Choroid plexus epithelial cell (primary cell): ENCODE measurements around the gene APC2.

Source experiments
- DNase-seq: peaks from one replicate; pipeline ENCODE4 v3.0.0-alpha.2; 2010; ENCODE audit warnings: low read depth
- H3K4me3 ChIP-seq: 2 replicates; pipeline ENCODE4 v1.5.1; 2011; ENCODE audit warnings: low read depth, mild to moderate bottlenecking, control low read depth, low read length, moderate library complexity
- CTCF ChIP-seq: conservative IDR thresholded peaks from 2 replicates; pipeline ENCODE4 v1.5.1; 2011; ENCODE audit warnings: low read depth, mild to moderate bottlenecking, control low read depth, inconsistent platforms, low read length, moderate library complexity

The APC2 gene

GRCh38 chr19:1410789-1411188 lies 39.1 kb upstream of the APC2 start:
- no peak for TF ChIP-seq CTCF
- DNase-seq: no peak
- H3K4me3 ChIP-seq: peak overlapping the region; percentile 81

DNA sequence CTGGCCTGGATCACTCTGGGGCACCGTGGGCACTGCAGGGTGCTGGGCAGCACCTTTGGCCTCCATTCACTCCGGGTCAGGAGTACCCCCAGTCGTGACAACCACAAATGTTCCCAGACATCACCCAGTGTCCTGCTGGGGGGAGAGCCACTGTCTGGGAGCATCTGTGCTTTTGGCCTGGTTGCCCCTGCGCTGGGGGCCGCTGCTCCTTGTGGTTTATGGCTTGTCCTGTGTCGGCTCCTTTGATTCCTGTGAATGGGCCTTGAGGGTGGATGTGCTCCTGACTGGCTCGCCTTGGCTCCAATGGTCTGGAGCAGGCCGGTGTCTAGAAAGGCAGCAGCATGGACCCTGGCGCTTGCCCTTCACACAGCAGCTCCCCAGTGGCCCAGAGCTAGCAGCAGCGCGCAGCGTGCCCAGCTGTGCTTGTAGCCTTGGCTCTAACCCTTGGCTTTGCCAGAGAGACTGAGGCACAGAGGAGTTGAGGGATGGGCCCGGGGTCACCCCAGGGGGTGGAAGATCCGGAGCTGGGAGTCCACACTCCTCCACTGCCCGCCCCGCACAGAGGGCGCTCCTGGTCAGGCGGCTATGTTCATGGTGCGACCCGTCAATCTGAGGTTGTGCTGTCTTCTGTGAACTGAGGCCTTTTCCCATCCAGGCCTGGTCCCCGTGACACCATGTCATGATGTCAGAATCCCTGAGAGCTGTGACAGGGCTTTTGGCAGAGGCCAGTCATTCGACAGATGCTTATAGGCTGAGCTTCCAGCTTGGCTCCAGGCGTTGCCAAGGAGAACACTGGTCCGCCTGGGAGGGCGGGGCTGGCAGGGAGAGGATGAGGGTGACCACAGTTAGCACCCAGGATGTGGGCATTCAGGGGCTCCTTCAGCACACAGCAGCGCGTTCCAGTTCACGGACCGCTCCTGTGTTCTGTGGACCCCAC lies 38.4 kb upstream of the APC2 start:
- peak overlapping the region; percentile 11 for H3K4me3 ChIP-seq
- TF ChIP-seq CTCF: no peak
- DNase-seq: no peak

- no peak for DNase-seq
- H3K4me3 ChIP-seq: no peak overlapping the region
- no peak for TF ChIP-seq CTCF
Observed at GRCh38 chr19:1412323-1412923, 37.5 kb upstream of the APC2 start.

DNA sequence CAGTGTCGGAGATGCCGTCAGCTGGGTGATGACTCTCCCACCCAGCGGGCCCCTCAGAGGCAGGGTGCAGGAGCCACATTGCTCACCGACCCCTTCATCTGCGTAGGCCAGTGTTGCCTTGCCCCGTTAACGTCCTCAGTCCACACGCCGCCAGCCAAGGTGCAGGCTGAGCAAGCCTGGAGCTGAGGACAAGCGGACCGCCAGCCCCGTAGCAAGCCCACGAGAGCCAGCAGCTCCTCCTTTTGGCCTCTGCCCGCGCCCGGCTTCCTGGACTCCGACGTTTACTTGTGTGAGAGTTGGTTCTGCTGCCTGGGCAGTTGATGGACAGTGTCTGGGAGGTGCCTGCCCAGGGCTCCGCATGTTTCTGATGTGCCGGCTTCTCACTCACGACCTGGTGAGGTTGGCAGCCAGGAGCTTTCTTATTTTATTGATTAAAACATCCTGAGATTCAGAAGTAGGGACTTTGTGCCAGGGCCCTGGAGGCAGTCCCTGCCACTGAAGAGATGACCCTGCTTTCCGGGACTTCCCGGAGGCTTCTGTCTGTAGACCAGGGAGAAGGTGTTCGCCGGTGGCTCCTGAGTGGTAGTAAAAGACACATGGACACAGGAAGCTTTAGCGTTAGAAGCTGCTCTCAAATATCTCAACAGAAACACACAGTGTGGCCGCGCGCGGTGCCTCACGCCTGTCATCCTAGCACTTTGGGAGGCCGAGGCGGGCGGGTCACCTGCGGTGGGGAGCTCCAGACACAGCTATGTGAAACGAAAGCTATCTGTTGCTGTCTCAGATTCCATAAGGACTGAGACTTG lies 36.7 kb upstream of the APC2 start:
- no peak for DNase-seq
- no peak for TF ChIP-seq CTCF
- H3K4me3 ChIP-seq: no peak overlapping the region

GRCh38 chr19:1416014-1416841 lies 33.7 kb upstream of the APC2 start:
- no peak overlapping the region for H3K4me3 ChIP-seq
- peak; percentile 9 for TF ChIP-seq CTCF
- peak; percentile 61 for DNase-seq

GRCh38 chr19:1417145-1417544 lies 32.8 kb upstream of the APC2 start:
- no peak overlapping the region for H3K4me3 ChIP-seq
- TF ChIP-seq CTCF: no peak
- DNase-seq: peak; percentile 88
